PC-9 (cell line): ENCODE results near the gene TTC13. TPM values are rescaled to one million over a fixed set of nuclear protein-coding genes. Genes with fewer than 3 reads are reported as not detected.
A peak's percentile ranks its signal among the peaks of the same experiment; 100 is the strongest.

Source experiments
- Bru-seq: library from RNA; stranded (reverse); fragments of 400-500 nt; gene quantifications from one replicate; lab custom pipeline; 2021; lab: Mats Ljungman, UMichigan
- BruChase-seq, 2 experiments: library from RNA; stranded (reverse); fragments of 400-500 nt; gene quantifications; one replicate each; lab custom pipeline; 2021; lab: Mats Ljungman, UMichigan
- BruUV-seq: library from RNA; stranded (reverse); fragments of 400-500 nt; replicated peaks from 2 replicates; lab custom pipeline; 2021; lab: Mats Ljungman, UMichigan
- CTCF ChIA-PET: fragments of 300-600 bp; sonication (Branson Sonifier 250); formaldehyde crosslinking; loops from one replicate; lab custom pipeline; 2022; ENCODE audit warnings: antibody characterized with exemption; lab: Charles Lee
- POLR2A ChIA-PET: fragments of 300-600 bp; sonication (Branson Sonifier 250); formaldehyde crosslinking; loops from one replicate; lab custom pipeline; 2022; ENCODE audit warnings: antibody characterized with exemption; ENCODE audit not compliant: unreplicated experiment; lab: Charles Lee
- DNase-seq, 2 experiments: peaks; one replicate each; pipeline versions ENCODE4 v3.0.0 to v3.0.0-alpha.2; 2015 to 2022; ENCODE audit warnings: mixed read lengths in 1 of 2
- H2AFZ ChIP-seq: fragments of 200-600 bp; sonication (generic); 2 replicates; pipeline ENCODE4 v1.8.1; 2017; ENCODE audit warnings: antibody characterized with exemption
- H3F3A ChIP-seq: fragments of 200-600 bp; sonication (generic); 2 replicates; pipeline ENCODE4 v1.8.1; 2017; ENCODE audit warnings: antibody characterized with exemption, mild to moderate bottlenecking, low read depth; ENCODE audit not compliant: insufficient read depth
- H3K27ac ChIP-seq: fragments of 200-600 bp; sonication (generic); 2 replicates; pipeline ENCODE4 v1.6.1; 2016; ENCODE audit warnings: mixed run types
- H3K27me3 ChIP-seq: fragments of 200-600 bp; sonication (generic); 2 replicates; pipeline ENCODE4 v1.6.1; 2016; ENCODE audit warnings: low read depth, mixed run types; ENCODE audit not compliant: insufficient read depth
- H3K36me3 ChIP-seq: fragments of 200-600 bp; sonication (generic); 2 replicates; pipeline ENCODE4 v1.6.1; 2016; ENCODE audit warnings: low read depth, mixed run types
- H3K4me1 ChIP-seq: fragments of 200-600 bp; sonication (generic); replicated peaks from 2 replicates; pipeline ENCODE4 v1.6.1; 2016; ENCODE audit warnings: mixed run types; ENCODE audit not compliant: insufficient read depth
- H3K4me2 ChIP-seq: fragments of 200-600 bp; sonication (generic); 2 replicates; pipeline ENCODE4 v1.6.1; 2017; ENCODE audit warnings: mixed run types
- H3K4me3 ChIP-seq: fragments of 200-600 bp; sonication (generic); 2 replicates; pipeline ENCODE4 v1.6.1; 2016; ENCODE audit warnings: mixed run types
- H3K79me2 ChIP-seq: fragments of 200-600 bp; sonication (generic); 2 replicates; pipeline ENCODE4 v1.6.1; 2017; ENCODE audit warnings: low read depth, mixed run types
- H3K9me2 ChIP-seq: fragments of 200-600 bp; sonication (generic); 2 replicates; pipeline ENCODE4 v1.8.1; 2017; ENCODE audit warnings: mild to moderate bottlenecking; ENCODE audit not compliant: insufficient read depth
- H3K9me3 ChIP-seq: fragments of 200-600 bp; sonication (generic); 2 replicates; pipeline ENCODE4 v1.8.1; 2016; ENCODE audit warnings: low read depth; ENCODE audit not compliant: insufficient read depth
- H4K20me1 ChIP-seq: fragments of 200-600 bp; sonication (generic); 2 replicates; pipeline ENCODE4 v1.8.1; 2017; ENCODE audit not compliant: insufficient read depth
- CTCF ChIP-seq: fragments of 200-600 bp; sonication (generic); conservative IDR thresholded peaks from 2 replicates; pipeline ENCODE4 v1.6.1; 2017; ENCODE audit warnings: mixed run types, antibody characterized with exemption, mild to moderate bottlenecking, moderate library complexity
- EZH2 ChIP-seq: fragments of 200-600 bp; sonication (generic); IDR thresholded peaks from 2 replicates; pipeline ENCODE4 v1.8.0; 2017; ENCODE audit warnings: antibody characterized with exemption, low read depth
- intact Hi-C: fragments of 100-400 bp; cut with micrococcal nuclease; formaldehyde crosslinking; loops from one replicate; pipeline ENCODE4 v1.10.0; 2022; ENCODE audit not compliant: unreplicated experiment
- long read RNA-seq: library from polyadenylated mRNA; stranded (forward); transcript quantifications from one replicate; pipeline ENCODE4 v2.0.0, GENCODE V29; 2022
- total RNA-seq: library from RNA; stranded (reverse); gene quantifications from 2 replicates; pipeline ENCODE4 v1.2.3, GENCODE V29; 2021

TTC13 gene
- total RNA-seq (7.5 and 10.7 TPM in 2 replicates), Bru-seq, nascent RNA (percentile 63 among the genes with signal in this experiment), BruChase-seq, experiment 1, labeled RNA remaining after a 2-hour chase (percentile 61 among the genes with signal in this experiment), BruChase-seq, experiment 2, labeled RNA remaining after a 6-hour chase (percentile 55 among the genes with signal in this experiment)
- long read RNA-seq, transcript TTC13-201 (23 exons, 3,253 nt): major isoform, 8 of 13 reads
- long read RNA-seq, partial matches to known transcripts: 1 of 13 reads
- long read RNA-seq, other reads (novel, unspliced or antisense): 4 of 13 reads

- peak; percentile 97 to 98 for DNase-seq
- H3F3A ChIP-seq: peaks cover 3% of the 10 kb centered on the region; the same call in 1 of the 2 replicates
- peak within 1 kb of the TSS; percentile 94 for H3K4me2 ChIP-seq
- H3K79me2 ChIP-seq: peaks cover 47% of the 10 kb centered on the region
- H3K4me3 ChIP-seq: peak within 1 kb of the TSS; percentile 86
- no peaks in the 10 kb centered on the region for H3K9me3 ChIP-seq
- no peaks in the 10 kb centered on the region for H3K27me3 ChIP-seq
- H3K4me1 ChIP-seq: peaks cover 19% of the 10 kb centered on the region
- H3K36me3 ChIP-seq: no peaks in the 10 kb centered on the region; the same call in 1 of the 2 replicates
- ChIA-PET CTCF (interaction anchor here (0.7 kb wide), 1 partner anchor 111 kb away, joined by 3 read pairs; no protein-coding TSS in a partner anchor), POLR2A (interaction anchor here (0.6 kb wide), 1 partner anchor 28 kb away, joined by 4 read pairs; no protein-coding TSS in a partner anchor)
- intact Hi-C loops: loop anchor here (1.0 to 5.0 kb wide), 7 partner anchors 110 to 346 kb away; partner anchors contain the start of genes C1orf198 and COG2
- no peak for TF ChIP-seq EZH2
- peak; percentile 50; the same call in 1 of the 2 replicates for TF ChIP-seq CTCF
- H2AFZ ChIP-seq: peak within 1 kb of the TSS; percentile 94
- H4K20me1 ChIP-seq: no peaks in the 10 kb centered on the region
- no peak within 1 kb of the TSS for H3K27ac ChIP-seq
- H3K9me2 ChIP-seq: no peaks in the 10 kb centered on the region
- no TSS peak for BruUV-seq
Measured at GRCh38 chr1:230978491-230979388, at the start of gene TTC13, which contains the start of gene ARV1. Gene TTC13 (minus strand): TSS chr1:230978861. CDS start chr1:230978830, 31 bp downstream. Gene ARV1 (plus strand): TSS chr1:230979094. CDS start chr1:230979106, 12 bp downstream.

- intact Hi-C loops: no loop called here
- Histone ChIP-seq H3K9me3 (no peaks in the 10 kb centered on the region), H3K27ac (no peak overlapping the region), H2AFZ (no peak overlapping the region), H3K27me3 (0 out of 2 replicates have a peak, but pooled peaks cover 13% of the 10 kb centered on the region), H3K79me2 (no peaks in the 10 kb centered on the region), H3K4me1 (no peaks in the 10 kb centered on the region), H3K4me2 (no peak overlapping the region), H3K9me2 (no peaks in the 10 kb centered on the region), H3K36me3 (no peaks in the 10 kb centered on the region), H4K20me1 (no peaks in the 10 kb centered on the region), H3K4me3 (no peak overlapping the region), H3F3A (no peaks in the 10 kb centered on the region)
- ChIA-PET POLR2A (no interaction called here), CTCF (no interaction called here)
- BruUV-seq: no TSS peak
- DNase-seq: no peak
- TF ChIP-seq CTCF (no peak), EZH2 (no peak)
Measured at GRCh38 chr1:231027971-231028370, 49.3 kb upstream of the TTC13 start.
